Calu3 (cell line): ENCODE data around the gene WDFY3. TPM values are rescaled to one million over a fixed set of nuclear protein-coding genes. Genes with fewer than 3 reads are reported as not detected.

Source experiments
- BruUV-seq: library from RNA; stranded (reverse); fragments of 400-500 nt; replicated peaks from 2 replicates; lab custom pipeline; 2021; lab: Mats Ljungman, UMichigan
- CTCF ChIA-PET: fragments of 300-600 bp; sonication (Branson Sonifier 250); formaldehyde crosslinking; loops from one replicate; lab custom pipeline; 2022; ENCODE audit warnings: antibody characterized with exemption; lab: Charles Lee
- DNase-seq: peaks from one replicate; pipeline ENCODE4 v3.0.0; 2022
- H3K27ac Mint-ChIP-seq: one replicate; pipeline ENCODE4 v1.8.0; 2022; ENCODE audit warnings: mixed read lengths; ENCODE audit not compliant: unreplicated experiment
- H3K27me3 Mint-ChIP-seq: one replicate; pipeline ENCODE4 v1.8.0; 2022; ENCODE audit warnings: mixed read lengths; ENCODE audit not compliant: unreplicated experiment
- H3K36me3 Mint-ChIP-seq: one replicate; pipeline ENCODE4 v1.8.0; 2022; ENCODE audit warnings: mild to moderate bottlenecking, moderate library complexity, mixed read lengths; ENCODE audit not compliant: insufficient read depth, unreplicated experiment
- H3K4me1 Mint-ChIP-seq: one replicate; pipeline ENCODE4 v1.8.0; 2022; ENCODE audit warnings: mild to moderate bottlenecking, low read depth, mixed read lengths; ENCODE audit not compliant: unreplicated experiment
- H3K4me3 Mint-ChIP-seq: one replicate; pipeline ENCODE4 v1.8.0; 2022; ENCODE audit warnings: mild to moderate bottlenecking, low read depth, moderate library complexity, mixed read lengths; ENCODE audit not compliant: unreplicated experiment
- H3K9me3 Mint-ChIP-seq: one replicate; pipeline ENCODE4 v1.8.0; 2022; ENCODE audit warnings: low read depth, mixed read lengths; ENCODE audit not compliant: unreplicated experiment
- CTCF ChIP-seq: fragments of 200-600 bp; IDR thresholded peaks from one replicate; pipeline ENCODE4 v1.8.0; 2022; ENCODE audit warnings: antibody characterized with exemption; ENCODE audit not compliant: unreplicated experiment
- intact Hi-C: fragments of 100-400 bp; cut with micrococcal nuclease; formaldehyde crosslinking; loops from one replicate; pipeline ENCODE4 v1.10.0; 2022; ENCODE audit not compliant: unreplicated experiment
- total RNA-seq: library from RNA; stranded (reverse); gene quantifications from 2 replicates; pipeline ENCODE4 v1.2.3, GENCODE V29; 2022

Gene WDFY3
- total RNA-seq, 1 experiment from 2014 or later, result 31.5 TPM

- Mint-ChIP-seq H3K27ac (no peak overlapping the region), H3K4me1 (no peaks in the 10 kb centered on the region), H3K36me3 (no peaks in the 10 kb centered on the region), H3K27me3 (no peaks in the 10 kb centered on the region), H3K4me3 (no peak overlapping the region), H3K9me3 (no peaks in the 10 kb centered on the region)
- no peak for DNase-seq
- intact Hi-C loops, result no loop called here
- BruUV-seq, result no TSS peak
- CTCF ChIA-PET, result no interaction called here
- no peak for TF ChIP-seq CTCF
Measured at GRCh38 chr4:84733343-84734033, 233.0 kb downstream of the WDFY3 start.

GRCh38 chr4:84730375-84730774, 236.1 kb downstream of the WDFY3 start:
- no peaks in the 10 kb centered on the region for H3K9me3 Mint-ChIP-seq
- CTCF ChIA-PET, result no interaction called here
- no peaks in the 10 kb centered on the region for H3K27me3 Mint-ChIP-seq
- no peaks in the 10 kb centered on the region for H3K36me3 Mint-ChIP-seq
- H3K27ac Mint-ChIP-seq, result no peak overlapping the region
- intact Hi-C loops, result no loop called here
- no peak overlapping the region for H3K4me3 Mint-ChIP-seq
- BruUV-seq, result no TSS peak
- H3K4me1 Mint-ChIP-seq, result no peaks in the 10 kb centered on the region
- no peak for DNase-seq
- no peak for TF ChIP-seq CTCF

GRCh38 chr4:84727491-84727890, 239.0 kb downstream of the WDFY3 start:
- BruUV-seq, result no TSS peak

GRCh38 chr4:84726356-84726755, 240.1 kb downstream of the WDFY3 start:
- no TSS peak for BruUV-seq
- CTCF ChIA-PET, result no interaction called here
- TF ChIP-seq CTCF, result no peak
- H3K4me1 Mint-ChIP-seq, result no peaks in the 10 kb centered on the region
- H3K9me3 Mint-ChIP-seq, result no peaks in the 10 kb centered on the region
- no peaks in the 10 kb centered on the region for H3K27me3 Mint-ChIP-seq
- H3K36me3 Mint-ChIP-seq, result no peaks in the 10 kb centered on the region
- no peak overlapping the region for H3K4me3 Mint-ChIP-seq
- no peak overlapping the region for H3K27ac Mint-ChIP-seq
- no peak for DNase-seq
- intact Hi-C loops, result no loop called here

More at GRCh38 chr4:84727491-84727890, 239.0 kb downstream of the WDFY3 start:
- H3K4me1 Mint-ChIP-seq, result no peaks in the 10 kb centered on the region
- H3K27me3 Mint-ChIP-seq, result no peaks in the 10 kb centered on the region
- no peak overlapping the region for H3K27ac Mint-ChIP-seq
- no peaks in the 10 kb centered on the region for H3K9me3 Mint-ChIP-seq
- DNase-seq, result no peak
- TF ChIP-seq CTCF, result no peak
- intact Hi-C loops, result no loop called here
- no peaks in the 10 kb centered on the region for H3K36me3 Mint-ChIP-seq
- CTCF ChIA-PET, result no interaction called here
- H3K4me3 Mint-ChIP-seq, result no peak overlapping the region
